Liver (tissue), 9 donors: ENCODE data around the gene CLCN5. TPM values are rescaled to one million over a fixed set of nuclear protein-coding genes. Genes with fewer than 3 reads are reported as not detected.

Source experiments
- DNase-seq: peaks from one replicate; pipeline ENCODE4 v3.0.0-alpha.2; 2017; ENCODE audit warnings: low spot score
- H3K27ac ChIP-seq, 2 donors: one replicate each; pipeline ENCODE4 v1.7.0; 2013; ENCODE audit warnings: inconsistent platforms in 2 of 2, low read length in 2 of 2, control low read depth in 1 of 2, low read depth in 1 of 2, mild to moderate bottlenecking in 1 of 2
- H3K27me3 ChIP-seq, 4 donors: one replicate each; pipeline versions ENCODE4 v1.6.1 to v1.7.0; 2013; ENCODE audit warnings: low read length in 3 of 4, inconsistent platforms in 1 of 4, mild to moderate bottlenecking in 1 of 4, moderate library complexity in 1 of 4; ENCODE audit not compliant: control insufficient read depth in 4 of 4, insufficient read depth in 4 of 4
- H3K36me3 ChIP-seq, 4 donors: one replicate each; pipeline versions ENCODE4 v1.6.1 to v1.7.0; 2013; ENCODE audit warnings: low read length in 3 of 4, mild to moderate bottlenecking in 3 of 4, low read depth in 1 of 4, moderate library complexity in 1 of 4; ENCODE audit not compliant: control insufficient read depth in 4 of 4, insufficient read depth in 3 of 4
- H3K4me1 ChIP-seq, 4 donors: one replicate each; pipeline versions ENCODE4 v1.6.1 to v1.7.0; 2013; ENCODE audit warnings: low read length in 3 of 4, mild to moderate bottlenecking in 3 of 4, moderate library complexity in 1 of 4; ENCODE audit not compliant: control insufficient read depth in 4 of 4, insufficient read depth in 4 of 4
- H3K4me3 ChIP-seq, 3 donors: one replicate each; pipeline versions ENCODE4 v1.6.1 to v1.7.0; 2013; ENCODE audit warnings: low read length in 3 of 3, control low read depth in 1 of 3, low read depth in 1 of 3, mild to moderate bottlenecking in 1 of 3
- H3K9ac ChIP-seq, 2 donors: one replicate each; pipeline ENCODE4 v1.7.0; 2013; ENCODE audit warnings: low read length in 2 of 2, mild to moderate bottlenecking in 2 of 2, moderate library complexity in 2 of 2, control low read depth in 1 of 2, low read depth in 1 of 2
- H3K9me3 ChIP-seq, 4 donors: one replicate each; pipeline versions ENCODE4 v1.6.1 to v1.7.0; 2013; ENCODE audit warnings: low read length in 3 of 4; ENCODE audit not compliant: control insufficient read depth in 4 of 4
- FOXA2 ChIP-seq: IDR thresholded peaks from 2 replicates; pipeline ENCODE4 v1.6.1; 2016; ENCODE audit warnings: antibody characterized with exemption
- GABPA ChIP-seq, 2 donors: IDR thresholded peaks in 1 of 2; conservative IDR thresholded peaks in 1 of 2; 2 replicates each; pipeline ENCODE4 v1.6.1; 2016; ENCODE audit warnings: antibody characterized with exemption in 2 of 2, mild to moderate bottlenecking in 1 of 2, moderate library complexity in 1 of 2
- HNF4A ChIP-seq, 2 donors: conservative IDR thresholded peaks; 2 replicates each; pipeline ENCODE4 v1.6.1; 2016; ENCODE audit warnings: antibody characterized with exemption in 2 of 2, mild to moderate bottlenecking in 2 of 2
- JUND ChIP-seq, 2 donors: IDR thresholded peaks; 2 replicates each; pipeline ENCODE4 v1.6.1; 2016; ENCODE audit warnings: antibody characterized with exemption in 2 of 2
- NR2F2 ChIP-seq: IDR thresholded peaks from 2 replicates; pipeline ENCODE4 v1.6.1; 2016; ENCODE audit warnings: antibody characterized with exemption
- REST ChIP-seq: IDR thresholded peaks from 2 replicates; pipeline ENCODE4 v1.6.1; 2016; ENCODE audit warnings: antibody characterized with exemption, mild to moderate bottlenecking
- SP1 ChIP-seq: IDR thresholded peaks from 2 replicates; pipeline ENCODE4 v1.6.1; 2018; ENCODE audit warnings: antibody characterized with exemption, mild to moderate bottlenecking
- TAF1 ChIP-seq: conservative IDR thresholded peaks from 2 replicates; pipeline ENCODE4 v1.6.1; 2016; ENCODE audit warnings: antibody characterized with exemption, mild to moderate bottlenecking
- YY1 ChIP-seq: IDR thresholded peaks from 2 replicates; pipeline ENCODE4 v1.6.1; 2016; ENCODE audit warnings: antibody characterized with exemption, mild to moderate bottlenecking
- WGBS: extraction: QIAGEN DNeasy Blood & Tissue Kit; methylation state at CpG from one replicate; pipeline ENCODE4 v1.1.7; 2013; 5-methylcytosine and 5-hydroxymethylcytosine counted together
- polyA plus RNA-seq, 2 donors: library from polyadenylated mRNA; stranded (reverse) in 1 of 2; unstranded in 1 of 2; fragments of 200-250 nt in 1 of 2; fragments of >200 nt in 1 of 2; fragmentation: Nextera tagmentation in 1 of 2; extraction: Ambion mirVana in 1 of 2; gene quantifications; one replicate each; pipeline versions ENCODE4 v1.2.1 to v1.2.3, GENCODE V29; 2013 to 2015
- total RNA-seq, 2 donors: library from RNA; depleted of rRNA; stranded (reverse); fragments of >200 nt; gene quantifications; one replicate each; pipeline ENCODE4 v1.2.3, GENCODE V29; 2014
- TF ChIP-seq, protein P1 (sequence below): fragments of 150-350 bp; IDR thresholded peaks from 2 replicates; pipeline ENCODE4 v1.5.1; 2017; ENCODE audit warnings: improper control_type of control experiment, low read depth, low read length; ENCODE audit not compliant: missing input control
- TF ChIP-seq, protein P2 (sequence below): IDR thresholded peaks from 2 replicates; pipeline ENCODE4 v1.6.1; 2016; ENCODE audit warnings: antibody characterized with exemption
- TF ChIP-seq, protein P3 (sequence below): IDR thresholded peaks from 2 replicates; pipeline ENCODE4 v1.6.1; 2016; ENCODE audit warnings: antibody characterized with exemption
- TF ChIP-seq, protein P4 (sequence below): IDR thresholded peaks from 2 replicates; pipeline ENCODE4 v1.6.1; 2016; ENCODE audit warnings: antibody characterized with exemption
- donor health status: healthy.
- donor health status: healthy.
- donor health status: healthy.
- donor health status: healthy.
- donor health status: healthy.

CLCN5 gene
- total and polyA plus RNA-seq, 4 donors, result 5.6 to 56.1 (median 14.6) TPM

GRCh38 chrX:49879656-49880277, 42.6 kb upstream of the CLCN5 start:
- no peaks in the 10 kb centered on the region for H3K9me3 ChIP-seq
- no peak for TF ChIP-seq SP1
- TF ChIP-seq, protein P1, sequence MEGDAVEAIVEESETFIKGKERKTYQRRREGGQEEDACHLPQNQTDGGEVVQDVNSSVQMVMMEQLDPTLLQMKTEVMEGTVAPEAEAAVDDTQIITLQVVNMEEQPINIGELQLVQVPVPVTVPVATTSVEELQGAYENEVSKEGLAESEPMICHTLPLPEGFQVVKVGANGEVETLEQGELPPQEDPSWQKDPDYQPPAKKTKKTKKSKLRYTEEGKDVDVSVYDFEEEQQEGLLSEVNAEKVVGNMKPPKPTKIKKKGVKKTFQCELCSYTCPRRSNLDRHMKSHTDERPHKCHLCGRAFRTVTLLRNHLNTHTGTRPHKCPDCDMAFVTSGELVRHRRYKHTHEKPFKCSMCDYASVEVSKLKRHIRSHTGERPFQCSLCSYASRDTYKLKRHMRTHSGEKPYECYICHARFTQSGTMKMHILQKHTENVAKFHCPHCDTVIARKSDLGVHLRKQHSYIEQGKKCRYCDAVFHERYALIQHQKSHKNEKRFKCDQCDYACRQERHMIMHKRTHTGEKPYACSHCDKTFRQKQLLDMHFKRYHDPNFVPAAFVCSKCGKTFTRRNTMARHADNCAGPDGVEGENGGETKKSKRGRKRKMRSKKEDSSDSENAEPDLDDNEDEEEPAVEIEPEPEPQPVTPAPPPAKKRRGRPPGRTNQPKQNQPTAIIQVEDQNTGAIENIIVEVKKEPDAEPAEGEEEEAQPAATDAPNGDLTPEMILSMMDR, result no peak
- TF ChIP-seq YY1, result no peak
- TF ChIP-seq, protein P2, sequence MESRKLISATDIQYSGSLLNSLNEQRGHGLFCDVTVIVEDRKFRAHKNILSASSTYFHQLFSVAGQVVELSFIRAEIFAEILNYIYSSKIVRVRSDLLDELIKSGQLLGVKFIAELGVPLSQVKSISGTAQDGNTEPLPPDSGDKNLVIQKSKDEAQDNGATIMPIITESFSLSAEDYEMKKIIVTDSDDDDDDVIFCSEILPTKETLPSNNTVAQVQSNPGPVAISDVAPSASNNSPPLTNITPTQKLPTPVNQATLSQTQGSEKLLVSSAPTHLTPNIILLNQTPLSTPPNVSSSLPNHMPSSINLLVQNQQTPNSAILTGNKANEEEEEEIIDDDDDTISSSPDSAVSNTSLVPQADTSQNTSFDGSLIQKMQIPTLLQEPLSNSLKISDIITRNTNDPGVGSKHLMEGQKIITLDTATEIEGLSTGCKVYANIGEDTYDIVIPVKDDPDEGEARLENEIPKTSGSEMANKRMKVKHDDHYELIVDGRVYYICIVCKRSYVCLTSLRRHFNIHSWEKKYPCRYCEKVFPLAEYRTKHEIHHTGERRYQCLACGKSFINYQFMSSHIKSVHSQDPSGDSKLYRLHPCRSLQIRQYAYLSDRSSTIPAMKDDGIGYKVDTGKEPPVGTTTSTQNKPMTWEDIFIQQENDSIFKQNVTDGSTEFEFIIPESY, result no peak
- no peak for TF ChIP-seq HNF4A (conservative IDR thresholded peaks at IDR 0.05)
- TF ChIP-seq FOXA2, result no peak
- TF ChIP-seq REST, result no peak
- TF ChIP-seq, protein P3, sequence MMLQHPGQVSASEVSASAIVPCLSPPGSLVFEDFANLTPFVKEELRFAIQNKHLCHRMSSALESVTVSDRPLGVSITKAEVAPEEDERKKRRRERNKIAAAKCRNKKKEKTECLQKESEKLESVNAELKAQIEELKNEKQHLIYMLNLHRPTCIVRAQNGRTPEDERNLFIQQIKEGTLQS, result no peak
- no peak for TF ChIP-seq TAF1
- TF ChIP-seq GABPA (IDR thresholded peaks at IDR 0.05 in 1 of 2, conservative IDR thresholded peaks at IDR 0.05 in 1 of 2), result no peak
- TF ChIP-seq NR2F2, result no peak
- no peak overlapping the region for H3K9ac ChIP-seq
- H3K27me3 ChIP-seq, result no peaks in the 10 kb centered on the region
- H3K4me3 ChIP-seq, result peak overlapping the region in 2 of 3 donors; percentile 57 to 77
- H3K4me1 ChIP-seq, result peaks cover 3 to 18% (median 7%) of the 10 kb centered on the region in 4 donors
- no peaks in the 10 kb centered on the region for H3K36me3 ChIP-seq
- peak overlapping the region in 1 of 2 donors; percentile 66 for H3K27ac ChIP-seq
- no peak for DNase-seq
- 6% methylated on average over 44 of the region's 55 CpGs for WGBS

DNA sequence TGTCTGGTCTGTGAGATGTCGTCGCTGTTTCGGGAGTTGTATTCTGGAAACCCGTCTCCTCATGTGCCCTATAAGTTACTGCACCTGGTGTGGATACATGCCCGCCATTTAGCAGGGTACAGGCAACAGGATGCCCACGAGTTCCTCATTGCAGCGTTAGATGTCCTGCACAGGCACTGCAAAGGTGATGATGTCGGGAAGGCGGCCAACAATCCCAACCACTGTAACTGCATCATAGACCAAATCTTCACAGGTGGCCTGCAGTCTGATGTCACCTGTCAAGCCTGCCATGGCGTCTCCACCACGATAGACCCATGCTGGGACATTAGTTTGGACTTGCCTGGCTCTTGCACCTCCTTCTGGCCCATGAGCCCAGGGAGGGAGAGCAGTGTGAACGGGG, 41.7 kb upstream of the CLCN5 start:
- no peaks in the 10 kb centered on the region for H3K9me3 ChIP-seq
- 98% methylated on average over 12 of the region's 12 CpGs for WGBS
- TF ChIP-seq HNF4A (conservative IDR thresholded peaks at IDR 0.05) (no peak), JUND (IDR thresholded peaks at IDR 0.05) (no peak), REST (no peak), FOXA2 (no peak)
- TF ChIP-seq, protein P1, result no peak
- TF ChIP-seq, protein P3, result no peak
- TF ChIP-seq, protein P4, sequence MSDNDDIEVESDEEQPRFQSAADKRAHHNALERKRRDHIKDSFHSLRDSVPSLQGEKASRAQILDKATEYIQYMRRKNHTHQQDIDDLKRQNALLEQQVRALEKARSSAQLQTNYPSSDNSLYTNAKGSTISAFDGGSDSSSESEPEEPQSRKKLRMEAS, result no peak

More for the DNA sequence above, 41.7 kb upstream of the CLCN5 start:
- Histone ChIP-seq H3K27me3 (no peaks in the 10 kb centered on the region), H3K9ac (no peak overlapping the region), H3K36me3 (no peaks in the 10 kb centered on the region), H3K27ac (no peak overlapping the region), H3K4me1 (peaks cover 3 to 18% (median 7%) of the 10 kb centered on the region in 4 donors), H3K4me3 (no peak overlapping the region)
- DNase-seq, result no peak
